Neural progenitor cell (in vitro differentiated cells): ENCODE data around the gene ANKRD1. TPM values are rescaled to one million over a fixed set of nuclear protein-coding genes. Genes with fewer than 3 reads are reported as not detected.
"Not testable (repeated sequence)": the region's sequence is repeated elsewhere in the genome, so short reads cannot be mapped to it uniquely, and the experiment has no call there.

Source experiments
- DNase-seq: peaks from one replicate; pipeline ENCODE4 v3.0.0-alpha.2; 2016; ENCODE audit warnings: low spot score
- H2AFZ ChIP-seq: fragments of 200-600 bp; sonication (generic); replicated peaks from 2 replicates; pipeline ENCODE4 v1.6.1; 2016; ENCODE audit warnings: antibody characterized with exemption
- H3F3A ChIP-seq: fragments of 200-600 bp; sonication (generic); 2 replicates; pipeline ENCODE4 v1.6.1; 2016; ENCODE audit warnings: antibody characterized with exemption, low read depth
- H3K27ac ChIP-seq: fragments of 200-600 bp; sonication (generic); 2 replicates; pipeline ENCODE4 v1.5.1; 2016; ENCODE audit warnings: mild to moderate bottlenecking
- H3K27me3 ChIP-seq: fragments of 200-600 bp; sonication (generic); 2 replicates; pipeline ENCODE4 v1.6.1; 2016; ENCODE audit warnings: mild to moderate bottlenecking, moderate library complexity
- H3K36me3 ChIP-seq: fragments of 200-600 bp; sonication (generic); 2 replicates; pipeline ENCODE4 v1.5.1; 2016
- H3K4me1 ChIP-seq: fragments of 200-600 bp; sonication (generic); 2 replicates; pipeline ENCODE4 v1.6.1; 2016; ENCODE audit warnings: mixed run types
- H3K4me2 ChIP-seq: fragments of 200-600 bp; sonication (generic); 2 replicates; pipeline ENCODE4 v1.6.1; 2016
- H3K4me3 ChIP-seq: fragments of 200-600 bp; sonication (generic); 2 replicates; pipeline ENCODE4 v1.5.1; 2016
- H3K79me2 ChIP-seq: fragments of 200-600 bp; sonication (generic); 2 replicates; pipeline ENCODE4 v1.6.1; 2016; ENCODE audit warnings: low read depth
- H3K9ac ChIP-seq: fragments of 200-600 bp; sonication (generic); 2 replicates; pipeline ENCODE4 v1.6.1; 2016
- H3K9me3 ChIP-seq: fragments of 200-600 bp; sonication (generic); 2 replicates; pipeline ENCODE4 v1.5.1; 2016; ENCODE audit warnings: low read depth
- H4K20me1 ChIP-seq: fragments of 200-600 bp; sonication (generic); 2 replicates; pipeline ENCODE4 v1.6.1; 2016; ENCODE audit warnings: low read depth
- H3K27ac Mint-ChIP-seq: 3 replicates; pipeline ENCODE4 v1.8.0; 2021; ENCODE audit warnings: mixed read lengths
- H3K27me3 Mint-ChIP-seq: 2 replicates; pipeline ENCODE4 v1.8.0; 2022; ENCODE audit warnings: low read depth, mild to moderate bottlenecking, inconsistent platforms, moderate library complexity, mixed read lengths; ENCODE audit not compliant: insufficient read depth
- H3K36me3 Mint-ChIP-seq: 3 replicates; pipeline ENCODE4 v1.8.0; 2021; ENCODE audit warnings: mixed read lengths
- H3K4me1 Mint-ChIP-seq: 3 replicates; pipeline ENCODE4 v1.8.0; 2021; ENCODE audit warnings: mixed read lengths
- H3K4me3 Mint-ChIP-seq: 3 replicates; pipeline ENCODE4 v1.8.0; 2021; ENCODE audit warnings: mild to moderate bottlenecking, moderate library complexity, mixed read lengths
- H3K9me3 Mint-ChIP-seq: 3 replicates; pipeline ENCODE4 v1.8.0; 2020; ENCODE audit warnings: mixed read lengths
- CTCF ChIP-seq: fragments of 200-600 bp; sonication (generic); IDR thresholded peaks from 2 replicates; pipeline ENCODE4 v1.5.1; 2017; ENCODE audit warnings: antibody characterized with exemption, mild to moderate bottlenecking
- EZH2 ChIP-seq: fragments of 200-600 bp; sonication (generic); IDR thresholded peaks from 2 replicates; pipeline ENCODE4 v1.6.1; 2017; ENCODE audit warnings: antibody characterized with exemption, mild to moderate bottlenecking, moderate library complexity
- EZH2phosphoT487 ChIP-seq: fragments of 200-600 bp; sonication (generic); IDR thresholded peaks from 2 replicates; pipeline ENCODE4 v1.6.1; 2017; ENCODE audit warnings: antibody characterized with exemption
- total RNA-seq: library from RNA; depleted of rRNA; stranded (reverse); fragments of >200 nt; gene quantifications from 2 replicates; pipeline ENCODE4 v1.2.3, GENCODE V29; 2015; ENCODE audit warnings: low replicate concordance

Gene ANKRD1
- total RNA-seq, 1 donor from 2014 or later = 1.2 TPM

- no peak overlapping the region for H3K4me2 ChIP-seq
- H4K20me1 ChIP-seq = no peaks in the 10 kb centered on the region
- no peaks in the 10 kb centered on the region for H3K79me2 ChIP-seq
- no peaks in the 10 kb centered on the region for H3K4me1 ChIP-seq
- no peaks in the 10 kb centered on the region for H3F3A ChIP-seq
- Mint-ChIP-seq H3K36me3 (no peaks in the 10 kb centered on the region), H3K4me1 (no peaks in the 10 kb centered on the region), H3K4me3 (no peak overlapping the region), H3K27me3 (no peaks in the 10 kb centered on the region), H3K9me3 (peaks cover 10% of the 10 kb centered on the region), H3K27ac (no peak overlapping the region)
- TF ChIP-seq EZH2phosphoT487 = no peak
- TF ChIP-seq CTCF = no peak
- no peak for TF ChIP-seq EZH2
- no peak for DNase-seq
- no peaks in the 10 kb centered on the region for H3K27me3 ChIP-seq
- H3K9ac ChIP-seq = no peak overlapping the region
- no peak overlapping the region for H3K4me3 ChIP-seq
- H3K36me3 ChIP-seq = no peaks in the 10 kb centered on the region
- peak overlapping the region; percentile 54 for H2AFZ ChIP-seq
- no peaks in the 10 kb centered on the region for H3K9me3 ChIP-seq
- H3K27ac ChIP-seq = no peak overlapping the region
These were observed 26.4 kb upstream of the ANKRD1 start for GRCh38 chr10:90947030-90947960.

GRCh38 chr10:90945491-90946070 is 24.7 kb upstream of the ANKRD1 start:
- Histone ChIP-seq H4K20me1 (no peaks in the 10 kb centered on the region), H3K9me3 (no peaks in the 10 kb centered on the region), H3K27ac (no peak overlapping the region), H3K4me3 (no peak overlapping the region), H3K36me3 (no peaks in the 10 kb centered on the region), H3F3A (no peaks in the 10 kb centered on the region), H3K4me2 (no peak overlapping the region), H3K79me2 (no peaks in the 10 kb centered on the region), H2AFZ (no peak overlapping the region), H3K4me1 (no peaks in the 10 kb centered on the region), H3K27me3 (no peaks in the 10 kb centered on the region), H3K9ac (no peak overlapping the region)
- Mint-ChIP-seq H3K27me3 (no peaks in the 10 kb centered on the region), H3K4me1 (no peaks in the 10 kb centered on the region), H3K9me3 (peaks cover 5% of the 10 kb centered on the region), H3K36me3 (no peaks in the 10 kb centered on the region), H3K4me3 (no peak overlapping the region), H3K27ac (no peak overlapping the region)
- TF ChIP-seq CTCF (no peak), EZH2 (no peak), EZH2phosphoT487 (no peak)
- DNase-seq = no peak

GRCh38 chr10:90944749-90945148 is 23.9 kb upstream of the ANKRD1 start:
- Histone ChIP-seq H3K4me3 (no peak overlapping the region), H3K27me3 (no peaks in the 10 kb centered on the region), H4K20me1 (no peaks in the 10 kb centered on the region), H3K27ac (no peak overlapping the region), H3K79me2 (no peaks in the 10 kb centered on the region), H3K4me1 (no peaks in the 10 kb centered on the region), H2AFZ (no peak overlapping the region), H3K4me2 (no peak overlapping the region), H3K9ac (no peak overlapping the region), H3K9me3 (no peaks in the 10 kb centered on the region), H3K36me3 (no peaks in the 10 kb centered on the region), H3F3A (no peaks in the 10 kb centered on the region)
- no peak overlapping the region for H3K27ac Mint-ChIP-seq
- no peak for DNase-seq
- H3K4me1 Mint-ChIP-seq = no peaks in the 10 kb centered on the region
- peaks cover 2% of the 10 kb centered on the region for H3K27me3 Mint-ChIP-seq
- no peak for TF ChIP-seq EZH2
- no peak for TF ChIP-seq CTCF
- no peak for TF ChIP-seq EZH2phosphoT487
- no peaks in the 10 kb centered on the region for H3K36me3 Mint-ChIP-seq
- H3K9me3 Mint-ChIP-seq = no peaks in the 10 kb centered on the region
- H3K4me3 Mint-ChIP-seq = no peak overlapping the region

DNA sequence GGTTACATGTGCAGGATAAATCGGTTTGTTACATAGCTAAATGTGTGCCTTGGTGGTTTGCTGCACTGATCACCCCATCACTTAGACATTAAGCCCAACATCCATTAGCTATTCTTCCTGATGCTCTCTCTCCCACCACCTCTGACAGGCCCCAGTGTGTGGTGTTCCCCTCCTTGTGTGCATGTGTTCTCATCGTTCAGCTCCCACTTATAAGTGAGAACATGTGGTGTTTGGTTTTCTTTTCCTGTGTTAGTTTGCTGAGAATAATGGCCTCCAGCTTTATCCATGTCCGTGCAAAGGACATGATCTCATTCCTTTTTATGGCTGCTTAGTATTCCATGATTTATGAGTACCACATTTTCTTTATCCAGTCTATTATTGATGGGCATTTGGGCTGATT is 22.1 kb upstream of the ANKRD1 start:
- not testable (repeated sequence) for H3K4me3 Mint-ChIP-seq, H3K79me2 ChIP-seq, H3K4me2 ChIP-seq, H3K27me3 ChIP-seq, DNase-seq, H3K4me1 Mint-ChIP-seq, H2AFZ ChIP-seq, H3K27ac Mint-ChIP-seq, H3K27ac ChIP-seq, H3F3A ChIP-seq, H3K9me3 ChIP-seq, H3K36me3 Mint-ChIP-seq, H3K4me1 ChIP-seq, H3K4me3 ChIP-seq, H3K9ac ChIP-seq, H3K27me3 Mint-ChIP-seq, H3K9me3 Mint-ChIP-seq, H3K36me3 ChIP-seq, H4K20me1 ChIP-seq
